HCT116 (cell line): ENCODE measurements around the gene PPP1R1B. TPM values are rescaled to one million over a fixed set of nuclear protein-coding genes. Genes with fewer than 3 reads are reported as not detected.

Experiments
- ATAC-seq: fragments of 200-7000 bp; cut with Tn5 transposase; 2 replicates; pipeline ENCODE4 v1.9.1; 2020; ENCODE audit warnings: mild to moderate bottlenecking, moderate library complexity
- BruUV-seq: library from RNA; stranded (reverse); fragments of 400-500 nt; replicated peaks from 2 replicates; lab custom pipeline; 2021; lab: Mats Ljungman, UMichigan
- CTCF ChIA-PET: fragments of 300-600 bp; sonication (Branson Sonifier 250); formaldehyde crosslinking; loops from one replicate; lab custom pipeline; 2021; ENCODE audit warnings: antibody characterized with exemption; lab: Charles Lee
- POLR2A ChIA-PET: fragments of 300-600, 350-600 bp; sonication (Branson Sonifier 250); formaldehyde crosslinking; loops from one replicate; lab custom pipeline; 2021; ENCODE audit warnings: antibody characterized with exemption; lab: Charles Lee
- RAD21 ChIA-PET, 2 experiments: fragments of 300-600 bp; sonication (Branson Sonifier 250); formaldehyde crosslinking; loops; one replicate each; lab custom pipeline; 2023; ENCODE audit warnings: low total read pairs in 2 of 2; ENCODE audit not compliant: uncharacterized antibody in 2 of 2, unreplicated experiment in 2 of 2, low non-redundant PET in 1 of 2; lab: Charles Lee
- DNase-seq: peaks from one replicate; pipeline ENCODE4 v3.0.0-alpha.2; 2010; ENCODE audit warnings: low read depth, low spot score
- H2AFZ ChIP-seq: fragments of 200-600 bp; shearing (Covaris generic), sonication (generic); 2 replicates; pipeline ENCODE4 v1.6.1; 2017; ENCODE audit warnings: low read depth, mixed run types, mixed read lengths, antibody characterized with exemption, low read length; ENCODE audit not compliant: poor library complexity, severe bottlenecking
- H3K27ac ChIP-seq: 2 replicates; pipeline ENCODE4 v1.5.1; 2012; ENCODE audit warnings: low read depth, low read length
- H3K27me3 ChIP-seq: fragments of 200-600 bp; sonication (generic); 2 replicates; pipeline ENCODE4 v1.6.1; 2016; ENCODE audit warnings: mixed run types, low read length, mixed read lengths; ENCODE audit not compliant: insufficient read depth
- H3K36me3 ChIP-seq, 2 experiments: fragments of 200-500 bp in 1 of 2; fragments of 200-600 bp in 1 of 2; sonication (Bioruptor generic) in 1 of 2; sonication (generic) in 1 of 2; 2 replicates each; pipeline versions ENCODE4 v1.5.1 to v1.6.1; 2014 to 2016; ENCODE audit warnings: low read length in 2 of 2, inconsistent platforms in 1 of 2, mixed read lengths in 1 of 2, mixed run types in 1 of 2; ENCODE audit not compliant: insufficient read depth in 2 of 2, control insufficient read depth in 1 of 2
- H3K4me1 ChIP-seq, 2 experiments: fragments of 200-600 bp in 1 of 2; sonication (generic) in 1 of 2; 2 replicates each; pipeline versions ENCODE4 v1.5.1 to v1.6.1; 2012 to 2017; ENCODE audit warnings: low read length in 2 of 2, inconsistent platforms in 1 of 2, mild to moderate bottlenecking in 1 of 2, mixed read lengths in 1 of 2, mixed run types in 1 of 2, moderate library complexity in 1 of 2; ENCODE audit not compliant: insufficient read depth in 2 of 2, control insufficient read depth in 1 of 2
- H3K4me2 ChIP-seq: fragments of 200-600 bp; sonication (generic); 2 replicates; pipeline ENCODE4 v1.6.1; 2017; ENCODE audit warnings: mixed run types, low read length, mixed read lengths
- H3K4me3 ChIP-seq, 2 experiments: fragments of 200-600 bp in 1 of 2; sonication (generic) in 1 of 2; replicated peaks in 1 of 2; 2 replicates each; pipeline ENCODE4 v1.5.1; 2011 to 2016; ENCODE audit warnings: low read length in 2 of 2, control low read depth in 1 of 2, low read depth in 1 of 2, mild to moderate bottlenecking in 1 of 2, mixed read lengths in 1 of 2, mixed run types in 1 of 2
- H3K79me2 ChIP-seq: fragments of 200-600 bp; sonication (generic); 2 replicates; pipeline ENCODE4 v1.6.1; 2017; ENCODE audit warnings: mild to moderate bottlenecking, mixed run types, low read length, moderate library complexity, mixed read lengths; ENCODE audit not compliant: insufficient read depth
- H3K9ac ChIP-seq: fragments of 200-600 bp; sonication (generic); 2 replicates; pipeline ENCODE4 v1.6.1; 2016; ENCODE audit warnings: low read length, mixed read lengths
- H3K9me2 ChIP-seq: fragments of 200-600 bp; sonication (generic), shearing (Covaris generic); 2 replicates; pipeline ENCODE4 v1.6.1; 2017; ENCODE audit warnings: mixed run types, mild to moderate bottlenecking, moderate library complexity; ENCODE audit not compliant: insufficient read depth
- H3K9me3 ChIP-seq, 2 experiments: fragments of 200-500 bp in 1 of 2; fragments of 200-600 bp in 1 of 2; sonication (Bioruptor generic) in 1 of 2; sonication (generic) in 1 of 2; 2 replicates each; pipeline ENCODE4 v1.6.1; 2014 to 2017; ENCODE audit warnings: low read length in 2 of 2, mixed read lengths in 2 of 2, inconsistent platforms in 1 of 2, low read depth in 1 of 2, mild to moderate bottlenecking in 1 of 2, mixed run types in 1 of 2, moderate library complexity in 1 of 2; ENCODE audit not compliant: control insufficient read depth in 1 of 2, insufficient read depth in 1 of 2
- H4K20me1 ChIP-seq: fragments of 200-600 bp; sonication (generic), shearing (Covaris generic); 2 replicates; pipeline ENCODE4 v1.6.1; 2017; ENCODE audit warnings: mixed run types, mild to moderate bottlenecking, moderate library complexity; ENCODE audit not compliant: insufficient read depth
- CBX3 ChIP-seq: IDR thresholded peaks from 2 replicates; pipeline ENCODE4 v1.6.1; 2012; ENCODE audit warnings: low read depth
- REST ChIP-seq: IDR thresholded peaks from 2 replicates; pipeline ENCODE4 v1.6.1; 2012; ENCODE audit warnings: low read depth
- ZBTB33 ChIP-seq: IDR thresholded peaks from 2 replicates; pipeline ENCODE4 v1.6.1; 2011; ENCODE audit warnings: mild to moderate bottlenecking, low read length, moderate library complexity; ENCODE audit not compliant: insufficient replicate concordance; ENCODE audit errors: extremely low read depth
- intact Hi-C: fragments of 100-400 bp; cut with micrococcal nuclease; formaldehyde crosslinking; loops from 2 replicates; pipeline ENCODE4 v1.10.0; 2022
- total RNA-seq: library from RNA; stranded (reverse); gene quantifications from one replicate; pipeline ENCODE4 v1.2.1, GENCODE V29; 2021; ENCODE audit not compliant: unreplicated experiment

Gene PPP1R1B
- total RNA-seq, 1 experiment from 2014 or later: 0.49 TPM

DNA sequence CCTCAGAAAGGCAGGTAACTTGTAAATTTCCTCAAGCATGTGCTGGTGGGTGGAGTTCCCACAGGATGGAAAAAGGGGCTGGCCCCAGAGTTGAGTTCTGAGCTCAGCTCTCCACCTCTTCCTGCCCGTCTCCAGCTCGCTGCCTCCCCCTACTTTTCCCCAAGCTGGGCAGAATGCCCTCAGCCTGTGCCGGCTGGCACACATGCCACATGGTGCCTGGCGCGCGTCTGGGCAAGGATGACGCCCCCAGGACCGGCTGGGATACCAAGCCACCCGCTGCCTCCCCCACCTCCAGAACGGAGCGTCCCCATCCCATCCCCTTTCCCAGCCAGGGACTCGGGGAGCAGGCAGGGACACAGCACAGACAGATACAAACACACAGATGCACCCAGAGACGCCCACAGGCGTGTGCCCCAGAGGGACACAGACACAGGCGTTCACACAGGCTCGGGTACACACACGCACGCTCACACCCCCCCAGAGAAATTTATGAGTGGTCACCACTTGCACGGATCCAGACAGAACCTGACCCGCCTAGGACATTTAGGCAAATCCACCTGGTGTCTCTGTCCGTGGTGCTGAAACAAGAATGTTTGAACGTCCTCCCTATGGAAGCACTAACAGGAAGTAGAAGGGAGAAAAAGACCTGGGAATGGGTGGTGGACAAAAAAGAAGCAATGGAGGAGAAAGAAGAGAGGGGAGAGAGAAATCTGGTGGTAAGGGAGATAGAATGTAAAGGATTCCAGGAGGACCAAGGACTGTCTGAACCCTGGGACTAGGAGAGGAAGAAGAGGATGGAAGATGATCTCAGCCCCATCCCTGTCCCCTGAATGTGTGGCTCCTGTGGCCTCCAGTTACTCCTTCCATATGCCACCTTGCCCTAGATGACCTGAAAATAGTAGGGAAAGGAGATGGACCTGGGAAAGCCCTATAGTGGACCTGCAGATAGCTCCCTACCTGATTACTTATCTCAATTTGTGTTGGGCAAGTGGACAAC, 34.5 kb upstream of the PPP1R1B start:
- H3K79me2 ChIP-seq: no peaks in the 10 kb centered on the region
- H3K9me2 ChIP-seq: no peaks in the 10 kb centered on the region
- H2AFZ ChIP-seq: no peak overlapping the region
- H3K4me2 ChIP-seq: no peak overlapping the region
- no peaks in the 10 kb centered on the region for H3K36me3 ChIP-seq
- ChIA-PET RAD21 (no interaction called here), POLR2A (no interaction called here), CTCF (no interaction called here)
- H3K27ac ChIP-seq: no peak overlapping the region
- H3K4me1 ChIP-seq: no peaks in the 10 kb centered on the region
- DNase-seq: peak; percentile 13
- TF ChIP-seq CBX3: no peak
- TF ChIP-seq REST: peak; percentile 85
- TF ChIP-seq ZBTB33: no peak
- intact Hi-C loops: no loop called here
- 0 out of 2 replicates have a peak, but pooled peaks have one; percentile 22 for ATAC-seq
- no peaks in the 10 kb centered on the region for H3K9me3 ChIP-seq
- BruUV-seq: no TSS peak
- H3K27me3 ChIP-seq: peaks cover 14% of the 10 kb centered on the region
- no peaks in the 10 kb centered on the region for H4K20me1 ChIP-seq
- H3K9ac ChIP-seq: no peak overlapping the region
- no peak overlapping the region for H3K4me3 ChIP-seq
